K562 (cell line): ENCODE measurements around the gene ZDHHC8. TPM values are rescaled to one million over a fixed set of nuclear protein-coding genes. Genes with fewer than 3 reads are reported as not detected.

Experiments
- ATAC-seq: fragments of 200-7000 bp; cut with Tn5 transposase; 3 replicates; pipeline ENCODE4 v1.9.1; 2020; ENCODE audit warnings: moderate library complexity
- BruUV-seq: library from RNA; stranded (reverse); fragments of 400-500 nt; replicated peaks from 2 replicates; lab custom pipeline; 2021; lab: Mats Ljungman, UMichigan
- CTCF ChIA-PET: fragments of 300-600 bp; formaldehyde crosslinking; extraction: SDS; loops from one replicate; lab custom pipeline; 2021; ENCODE audit warnings: low intra/inter-chr PET ratio; lab: Yijun Ruan, JAX
- POLR2A ChIA-PET: fragments of 300-600, 350-650 bp; sonication (Branson Sonifier 250); formaldehyde crosslinking; extraction: SDS; loops from one replicate; lab custom pipeline; 2021; ENCODE audit warnings: antibody characterized with exemption, inconsistent platforms; lab: Yijun Ruan, JAX
- DNase-seq, 4 experiments: peaks; one replicate each; pipeline versions ENCODE4 v3.0.0 to v3.0.0-alpha.2; 2011 to 2018; ENCODE audit warnings: low spot score in 3 of 4, mixed read lengths in 3 of 4; ENCODE audit errors: extremely low read depth in 1 of 4
- FAIRE-seq: peaks from 2 replicates; lab custom pipeline; 2011; peaks lifted over from hg19 to GRCh38; lab: Jason Lieb, UNC
- H2AFZ ChIP-seq: 2 replicates; pipeline ENCODE4 v1.6.0; 2011; ENCODE audit warnings: low read depth, low read length, control low read depth, inconsistent platforms
- H3K27ac ChIP-seq: fragments of 200-600 bp; 3 replicates; pipeline ENCODE4 v1.8.0; 2011; ENCODE audit warnings: low read depth, mild to moderate bottlenecking, control low read depth, inconsistent platforms, low read length, moderate library complexity, mixed read lengths; ENCODE audit errors: extremely low read depth
- H3K27me3 ChIP-seq, 2 experiments: fragments of 300-600 bp in 1 of 2; 2 replicates in 1 of 2; 3 replicates in 1 of 2; pipeline versions ENCODE4 v1.6.0 to v1.8.0; 2011; ENCODE audit warnings: inconsistent platforms in 2 of 2, low read length in 2 of 2, mild to moderate bottlenecking in 1 of 2, mixed read lengths in 1 of 2, moderate library complexity in 1 of 2; ENCODE audit not compliant: control insufficient read depth in 2 of 2, insufficient read depth in 2 of 2
- H3K36me3 ChIP-seq: fragments of 300-600 bp; 3 replicates; pipeline ENCODE4 v1.8.0; 2011; ENCODE audit warnings: mild to moderate bottlenecking, low read length, inconsistent platforms; ENCODE audit not compliant: control insufficient read depth, insufficient read depth
- H3K4me1 ChIP-seq, 2 experiments: fragments of 200-600 bp in 1 of 2; replicated peaks in 1 of 2; 2 replicates in 1 of 2; 3 replicates in 1 of 2; pipeline versions ENCODE4 v1.5.1 to v1.8.0; 2011; ENCODE audit warnings: inconsistent platforms in 2 of 2, low read length in 2 of 2, mild to moderate bottlenecking in 1 of 2, mixed read lengths in 1 of 2, moderate library complexity in 1 of 2; ENCODE audit not compliant: control insufficient read depth in 2 of 2, insufficient read depth in 2 of 2
- H3K4me2 ChIP-seq: 2 replicates; pipeline ENCODE4 v1.6.1; 2011; ENCODE audit warnings: low read length, control low read depth, inconsistent platforms, mixed read lengths; ENCODE audit not compliant: insufficient read depth
- H3K4me3 ChIP-seq: fragments of 200-600 bp; sonication (generic), shearing (Covaris generic); 2 replicates; pipeline ENCODE4 v1.5.1; 2016; ENCODE audit warnings: control low read depth, inconsistent platforms
- H3K79me2 ChIP-seq: fragments of 200-600 bp; 3 replicates; pipeline ENCODE4 v1.8.0; 2011; ENCODE audit warnings: low read length, inconsistent platforms; ENCODE audit not compliant: control insufficient read depth, insufficient read depth
- H3K9ac ChIP-seq, 2 experiments: 2 replicates each; pipeline versions ENCODE4 v1.6.0 to v1.6.1; 2011; ENCODE audit warnings: low read depth in 2 of 2, low read length in 2 of 2, control low read depth in 1 of 2, inconsistent platforms in 1 of 2, mild to moderate bottlenecking in 1 of 2, mixed read lengths in 1 of 2; ENCODE audit not compliant: insufficient read depth in 1 of 2
- H3K9me1 ChIP-seq: one replicate; pipeline ENCODE4 v1.6.0; 2011; ENCODE audit warnings: inconsistent platforms, mild to moderate bottlenecking, low read length, moderate library complexity; ENCODE audit not compliant: control insufficient read depth, insufficient read depth
- H3K9me3 ChIP-seq: replicated peaks from 2 replicates; pipeline ENCODE4 v1.5.1; 2011; ENCODE audit warnings: low read depth, low read length, inconsistent platforms; ENCODE audit not compliant: control insufficient read depth, insufficient read depth
- H4K20me1 ChIP-seq: replicated peaks from 2 replicates; pipeline ENCODE4 v1.6.1; 2011; ENCODE audit warnings: low read length, inconsistent platforms, mixed read lengths; ENCODE audit not compliant: control insufficient read depth, insufficient read depth
- ELF4 ChIP-seq: fragments of 450-650 bp; formaldehyde crosslinking; IDR thresholded peaks from 2 replicates; pipeline ENCODE4 v1.4.0; 2022; ENCODE audit warnings: missing genetic modification characterization
- MLX ChIP-seq, 2 experiments: fragments of 450-650 bp in 1 of 2; sonication (generic) in 1 of 2; formaldehyde crosslinking; conservative IDR thresholded peaks; 2 replicates each; pipeline versions ENCODE4 v1.4.0 to v1.8.1; 2020 to 2022; ENCODE audit warnings: mild to moderate bottlenecking in 1 of 2, missing genetic modification reagents in 1 of 2
- RREB1 ChIP-seq: fragments of 250-450 bp; sonication (Bioruptor Pico); IDR thresholded peaks from 2 replicates; pipeline ENCODE4 v1.4.0; 2020
- SRSF3 ChIP-seq: fragments of 200-400 bp; formaldehyde crosslinking; IDR thresholded peaks from 2 replicates; pipeline ENCODE4 v1.6.1; 2016; ENCODE audit warnings: mild to moderate bottlenecking, low read length, moderate library complexity; ENCODE audit not compliant: insufficient read depth
- SUPT5H ChIP-seq: fragments of 450-650 bp; IDR thresholded peaks from 2 replicates; pipeline ENCODE4 v1.6.1; 2016
- TSC22D4 ChIP-seq: fragments of 450-650 bp; IDR thresholded peaks from 2 replicates; pipeline ENCODE4 v1.6.1; 2016; ENCODE audit warnings: missing genetic modification characterization, missing biosample characterization, control low read depth
- ZNF41 ChIP-seq: fragments of 250-450 bp; sonication (Bioruptor Pico); conservative IDR thresholded peaks from 2 replicates; pipeline ENCODE4 v1.4.0; 2020; ENCODE audit warnings: mild to moderate bottlenecking
- ZNF561 ChIP-seq: fragments of 450-650 bp; formaldehyde crosslinking; conservative IDR thresholded peaks from 2 replicates; pipeline ENCODE4 v1.4.0; 2020; ENCODE audit warnings: mild to moderate bottlenecking, moderate library complexity
- whole genome bisulfite sequencing: fragments of 100-300 bp; shearing (Covaris generic); methylation state at CpG from one replicate; pipeline ENCODE4 v1.1.6; 2016; ENCODE audit warnings: low coverage, mixed read lengths; ENCODE audit not compliant: insufficient coverage; ENCODE audit errors: missing lambda C conversion rate; 5-methylcytosine and 5-hydroxymethylcytosine counted together
- in situ Hi-C: fragments of 300-500 bp; cut with MboI; formaldehyde crosslinking; loops from 4 replicates; pipeline ENCODE4 v1.15.0; 2018; ENCODE audit warnings: inconsistent platforms, mixed read lengths
- intact Hi-C: fragments of 100-400 bp; cut with micrococcal nuclease; formaldehyde crosslinking; loops from 2 replicates; pipeline ENCODE4 v1.14.2; 2022
- polyA plus RNA-seq, 8 experiments: library from polyadenylated mRNA; depleted of rRNA in 4 of 8; stranded (reverse) in 5 of 8; unstranded in 3 of 8; fragments of >200 nt; fragmentation: Nextera tagmentation in 2 of 8; fragmentation: Illumina TruSeq in 1 of 8; extraction: Ambion mirVana in 2 of 8; extraction: Trizol in 1 of 8; gene quantifications; 2 replicates each; pipeline versions ENCODE4 v1.2.1 to v1.2.3, GENCODE V29; 2011 to 2014; ENCODE audit warnings: inconsistent platforms in 1 of 8, missing spikeins in 1 of 8
- total RNA-seq, 7 experiments: library from RNA; depleted of rRNA in 6 of 7; stranded (reverse); fragments of >200 nt in 6 of 7; fragmentation: Illumina TruSeq in 2 of 7; extraction: Trizol in 2 of 7; gene quantifications; 2 replicates each; pipeline versions ENCODE4 v1.2.1 to v1.2.3, GENCODE V29; 2011 to 2021; ENCODE audit warnings: low replicate concordance in 1 of 7

The ZDHHC8 gene
- total and polyA plus RNA-seq, 9 of the 15 experiments (the other 6 are each of a cell fraction or from before 2014, with no cell fraction given), result 0.04 to 109 (median 16.4) TPM

GRCh38 chr22:20102203-20102780 lies 29.3 kb upstream of the ZDHHC8 start (continued):
- TF ChIP-seq SRSF3, result 0 out of 2 replicates have a peak, but pooled peaks have one; percentile 86

GRCh38 chr22:20105456-20106204 lies 26.0 kb upstream of the ZDHHC8 start:
- Histone ChIP-seq H2AFZ (no peak overlapping the region), H3K4me1 (peaks cover 0 to 35% of the 10 kb centered on the region in 2 experiments; a peak in 2 of 5 replicates), H3K9me1 (peaks cover 9% of the 10 kb centered on the region), H4K20me1 (peaks cover 63% of the 10 kb centered on the region), H3K9ac (peak overlapping the region in 1 of 2 experiments; percentile 83; a peak in 2 of 4 replicates), H3K36me3 (peaks cover 96% of the 10 kb centered on the region), H3K4me2 (no peak overlapping the region), H3K27ac (no peak overlapping the region; the same call in 2 of the 3 replicates), H3K79me2 (peaks cover 40% of the 10 kb centered on the region), H3K4me3 (no peak overlapping the region), H3K9me3 (no peaks in the 10 kb centered on the region), H3K27me3 (no peaks in the 10 kb centered on the region)
- ATAC-seq (no peak), FAIRE-seq (no peak), DNase-seq (no peak)
- WGBS, result 95% methylated on average over 7 of the region's 7 CpGs
- in situ Hi-C loops (no loop called here), intact Hi-C loops (no loop called here)
- ChIA-PET CTCF (no interaction called here), POLR2A (interaction anchor here (0.8 to 20.7 kb wide), 7 partner anchors 8 to 72 kb away, joined by 3 to 513 read pairs (median 4); partner anchors contain the start of genes RANBP1 and TRMT2A)
- no TSS peak for BruUV-seq
- peak in 1 of 2 experiments; percentile 65; a peak in 1 of 4 replicates for TF ChIP-seq MLX (CRISPR knock-in tag; conservative IDR thresholded peaks at IDR 0.05)
- TF ChIP-seq RREB1, result 0 out of 2 replicates have a peak, but pooled peaks have one; percentile 43
- TF ChIP-seq ZNF41 (CRISPR knock-in tag), result 0 out of 2 replicates have a peak, but pooled peaks have one; percentile 20
- no peak for TF ChIP-seq TSC22D4 (tag)
- 0 out of 2 replicates have a peak, but pooled peaks have one; percentile 9 for TF ChIP-seq ELF4 (CRISPR knock-in tag)
- peak; percentile 52; the same call in 1 of the 2 replicates for TF ChIP-seq SUPT5H
- TF ChIP-seq ZNF561 (CRISPR knock-in tag), result 0 out of 2 replicates have a peak, but pooled peaks have one; percentile 36
